Glutamatergic neuron (in vitro differentiated cells): ENCODE measurements around the gene OR5K1. TPM values are rescaled to one million over a fixed set of nuclear protein-coding genes. Genes with fewer than 3 reads are reported as not detected.

Source experiments
- DNase-seq: peaks from one replicate; pipeline ENCODE4 v3.0.0; 2022
- H3K27ac Mint-ChIP-seq: one replicate; pipeline ENCODE4 v1.8.0; 2020; ENCODE audit warnings: mild to moderate bottlenecking, mixed read lengths, inconsistent platforms; ENCODE audit not compliant: unreplicated experiment
- H3K27me3 Mint-ChIP-seq: one replicate; pipeline ENCODE4 v1.8.0; 2020; ENCODE audit warnings: mild to moderate bottlenecking, moderate library complexity, mixed read lengths, inconsistent platforms; ENCODE audit not compliant: unreplicated experiment
- H3K36me3 Mint-ChIP-seq: one replicate; pipeline ENCODE4 v1.8.0; 2020; ENCODE audit warnings: mild to moderate bottlenecking, mixed read lengths, inconsistent platforms; ENCODE audit not compliant: unreplicated experiment
- H3K4me1 Mint-ChIP-seq: one replicate; pipeline ENCODE4 v1.8.0; 2020; ENCODE audit warnings: mild to moderate bottlenecking, low read depth, mixed read lengths, inconsistent platforms; ENCODE audit not compliant: unreplicated experiment
- H3K4me3 Mint-ChIP-seq: one replicate; pipeline ENCODE4 v1.8.0; 2020; ENCODE audit warnings: mild to moderate bottlenecking, mixed read lengths, inconsistent platforms; ENCODE audit not compliant: unreplicated experiment
- H3K9me3 Mint-ChIP-seq: one replicate; pipeline ENCODE4 v1.8.0; 2020; ENCODE audit warnings: mild to moderate bottlenecking, moderate library complexity, mixed read lengths, inconsistent platforms; ENCODE audit not compliant: unreplicated experiment
- total RNA-seq: library from RNA; stranded (reverse); fragmentation: NEBNext Ultra II Directional; extraction: Animal tissue kit (Norgen Biotek cat#: 25700); gene quantifications from one replicate; pipeline ENCODE4 v1.2.1, GENCODE V29; 2021; ENCODE audit not compliant: unreplicated experiment
- TF ChIP-seq, protein P1 (sequence below): fragments of 200-600 bp; sonication (generic); IDR thresholded peaks from one replicate; pipeline ENCODE4 v1.5.0; 2021; ENCODE audit not compliant: partially characterized antibody, unreplicated experiment

The OR5K1 gene
- total RNA-seq, 1 donor from 2014 or later = not detected

DNA sequence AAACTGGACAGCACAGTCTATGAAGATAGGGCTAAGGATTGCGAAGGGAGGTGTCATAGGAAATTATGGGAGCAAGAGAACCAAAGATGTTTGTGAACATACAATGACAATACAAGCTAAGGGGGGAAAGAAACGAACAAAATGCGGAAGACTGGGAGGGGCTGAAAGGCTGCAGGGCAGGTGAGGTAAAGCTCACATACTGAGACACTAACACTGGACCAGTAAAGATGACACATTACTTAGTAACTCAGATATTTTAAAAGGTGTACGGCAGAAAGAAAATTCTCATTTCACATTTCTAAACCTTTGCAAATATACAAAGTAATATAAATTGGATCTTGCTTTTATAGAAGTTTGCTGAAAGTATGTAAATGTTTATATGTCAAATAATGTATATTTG lies 49.6 kb downstream of the OR5K1 start:
- Mint-ChIP-seq H3K4me3 (no peak overlapping the region), H3K27ac (no peak overlapping the region), H3K9me3 (no peaks in the 10 kb centered on the region), H3K4me1 (no peaks in the 10 kb centered on the region), H3K27me3 (no peaks in the 10 kb centered on the region), H3K36me3 (no peaks in the 10 kb centered on the region)
- TF ChIP-seq, protein P1, sequence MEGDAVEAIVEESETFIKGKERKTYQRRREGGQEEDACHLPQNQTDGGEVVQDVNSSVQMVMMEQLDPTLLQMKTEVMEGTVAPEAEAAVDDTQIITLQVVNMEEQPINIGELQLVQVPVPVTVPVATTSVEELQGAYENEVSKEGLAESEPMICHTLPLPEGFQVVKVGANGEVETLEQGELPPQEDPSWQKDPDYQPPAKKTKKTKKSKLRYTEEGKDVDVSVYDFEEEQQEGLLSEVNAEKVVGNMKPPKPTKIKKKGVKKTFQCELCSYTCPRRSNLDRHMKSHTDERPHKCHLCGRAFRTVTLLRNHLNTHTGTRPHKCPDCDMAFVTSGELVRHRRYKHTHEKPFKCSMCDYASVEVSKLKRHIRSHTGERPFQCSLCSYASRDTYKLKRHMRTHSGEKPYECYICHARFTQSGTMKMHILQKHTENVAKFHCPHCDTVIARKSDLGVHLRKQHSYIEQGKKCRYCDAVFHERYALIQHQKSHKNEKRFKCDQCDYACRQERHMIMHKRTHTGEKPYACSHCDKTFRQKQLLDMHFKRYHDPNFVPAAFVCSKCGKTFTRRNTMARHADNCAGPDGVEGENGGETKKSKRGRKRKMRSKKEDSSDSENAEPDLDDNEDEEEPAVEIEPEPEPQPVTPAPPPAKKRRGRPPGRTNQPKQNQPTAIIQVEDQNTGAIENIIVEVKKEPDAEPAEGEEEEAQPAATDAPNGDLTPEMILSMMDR = no peak
- no peak for DNase-seq

- TF ChIP-seq, protein P1 = no peak
- H3K4me3 Mint-ChIP-seq = no peak overlapping the region
- H3K4me1 Mint-ChIP-seq = no peaks in the 10 kb centered on the region
- no peak for DNase-seq
- no peak overlapping the region for H3K27ac Mint-ChIP-seq
- H3K27me3 Mint-ChIP-seq = no peaks in the 10 kb centered on the region
- H3K36me3 Mint-ChIP-seq = no peaks in the 10 kb centered on the region
- no peaks in the 10 kb centered on the region for H3K9me3 Mint-ChIP-seq
These were observed 50.1 kb downstream of the OR5K1 start for GRCh38 chr3:98513091-98513511.

GRCh38 chr3:98513736-98514135 lies 50.7 kb downstream of the OR5K1 start:
- Mint-ChIP-seq H3K4me3 (no peak overlapping the region), H3K27ac (no peak overlapping the region), H3K27me3 (no peaks in the 10 kb centered on the region), H3K9me3 (no peaks in the 10 kb centered on the region), H3K36me3 (no peaks in the 10 kb centered on the region), H3K4me1 (no peaks in the 10 kb centered on the region)
- no peak for DNase-seq
- TF ChIP-seq, protein P1 = no peak

DNA sequence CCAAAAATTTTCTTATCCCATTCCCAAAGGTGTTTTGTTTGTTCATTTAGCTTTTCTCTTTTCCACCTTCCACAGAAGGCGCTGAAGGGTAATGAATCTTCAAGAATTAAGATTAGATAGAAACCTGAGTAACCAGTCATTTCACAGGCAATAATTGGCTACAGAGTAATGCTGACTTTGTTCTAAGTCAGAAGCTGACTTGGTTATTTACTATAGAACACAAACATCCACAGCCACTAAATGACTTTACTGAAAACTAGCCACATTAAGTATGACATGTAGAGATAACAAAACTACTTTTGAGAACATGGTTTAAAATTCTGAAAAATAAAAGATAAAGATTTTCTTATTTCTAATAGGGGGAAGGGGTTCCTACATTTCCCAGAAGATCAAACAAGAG lies 51.9 kb downstream of the OR5K1 start:
- Mint-ChIP-seq H3K27me3 (no peaks in the 10 kb centered on the region), H3K9me3 (no peaks in the 10 kb centered on the region), H3K4me1 (no peaks in the 10 kb centered on the region), H3K4me3 (no peak overlapping the region), H3K36me3 (no peaks in the 10 kb centered on the region), H3K27ac (no peak overlapping the region)
- TF ChIP-seq, protein P1 = no peak
- no peak for DNase-seq

- Mint-ChIP-seq H3K9me3 (no peaks in the 10 kb centered on the region), H3K27me3 (no peaks in the 10 kb centered on the region), H3K4me3 (peak overlapping the region; percentile 22), H3K4me1 (peaks cover 5% of the 10 kb centered on the region), H3K27ac (no peak overlapping the region), H3K36me3 (no peaks in the 10 kb centered on the region)
- TF ChIP-seq, protein P1 = no peak
- no peak for DNase-seq
These were observed 55.8 kb downstream of the OR5K1 start for GRCh38 chr3:98518816-98519215.
